Fibroblast of the aortic adventitia (primary cell): ENCODE measurements around the gene NUAK2. TPM values are rescaled to one million over a fixed set of nuclear protein-coding genes. Genes with fewer than 3 reads are reported as not detected.

Experiments
- DNase-seq: peaks from one replicate; pipeline ENCODE4 v3.0.0-alpha.2; 2010; ENCODE audit warnings: low read depth
- H3K4me3 ChIP-seq: 2 replicates; pipeline ENCODE4 v1.5.1; 2011; ENCODE audit warnings: low read depth, mild to moderate bottlenecking, control low read depth, low read length, moderate library complexity
- CTCF ChIP-seq: IDR thresholded peaks from 2 replicates; pipeline ENCODE4 v1.5.1; 2011; ENCODE audit warnings: mild to moderate bottlenecking, low read length, control low read depth, inconsistent platforms; ENCODE audit not compliant: insufficient read depth
- total RNA-seq: library from RNA; depleted of rRNA; stranded (reverse); fragments of >200 nt; gene quantifications from 2 replicates; pipeline ENCODE4 v1.2.3, GENCODE V29; 2012; ENCODE audit warnings: low replicate concordance

NUAK2 gene
- total RNA-seq, 1 donor = 2.9 TPM

GRCh38 chr1:205296154-205296553 lies 25.4 kb downstream of the NUAK2 start:
- DNase-seq = no peak
- H3K4me3 ChIP-seq = no peak overlapping the region
- no peak for TF ChIP-seq CTCF

GRCh38 chr1:205294934-205295333 lies 26.6 kb downstream of the NUAK2 start:
- DNase-seq = no peak
- TF ChIP-seq CTCF = no peak
- no peak overlapping the region for H3K4me3 ChIP-seq

GRCh38 chr1:205294175-205294917 lies 27.2 kb downstream of the NUAK2 start:
- H3K4me3 ChIP-seq = no peak overlapping the region

GRCh38 chr1:205293350-205294074 lies 28.0 kb downstream of the NUAK2 start:
- H3K4me3 ChIP-seq = no peak overlapping the region
- no peak for DNase-seq
- TF ChIP-seq CTCF = no peak

More at GRCh38 chr1:205294175-205294917, 27.2 kb downstream of the NUAK2 start:
- TF ChIP-seq CTCF = no peak
- DNase-seq = peak; percentile 95

- TF ChIP-seq CTCF = no peak
- DNase-seq = no peak
- no peak overlapping the region for H3K4me3 ChIP-seq
Measured at GRCh38 chr1:205291596-205291995, 29.9 kb downstream of the NUAK2 start.

GRCh38 chr1:205287767-205288559 lies 33.6 kb downstream of the NUAK2 start:
- no peak for DNase-seq
- no peak overlapping the region for H3K4me3 ChIP-seq
- no peak for TF ChIP-seq CTCF
